HepG2 (cell line): ENCODE measurements around the gene CD200. TPM values are rescaled to one million over a fixed set of nuclear protein-coding genes. Genes with fewer than 3 reads are reported as not detected.

Experiments used
- ATAC-seq: fragments of 200-7000 bp; cut with Tn5 transposase; 3 replicates; pipeline ENCODE4 v1.9.1; 2020; ENCODE audit warnings: mild to moderate bottlenecking, moderate library complexity
- BruUV-seq: library from RNA; stranded (reverse); fragments of 400-500 nt; replicated peaks from 2 replicates; lab custom pipeline; 2021; lab: Mats Ljungman, UMichigan
- CTCF ChIA-PET: fragments of 300-600 bp; formaldehyde crosslinking; extraction: SDS; loops from one replicate; lab custom pipeline; 2021; ENCODE audit warnings: low total read pairs, inconsistent platforms, low intra/inter-chr PET ratio; lab: Yijun Ruan, JAX
- POLR2A ChIA-PET: fragments of 350-600 bp; sonication (Branson Sonifier 250); formaldehyde crosslinking; loops from one replicate; lab custom pipeline; 2020; ENCODE audit warnings: antibody characterized with exemption, inconsistent platforms; lab: Yijun Ruan, JAX
- DNase-seq: peaks from one replicate; pipeline ENCODE4 v3.0.0-alpha.2; 2015; ENCODE audit warnings: low spot score
- FAIRE-seq: peaks from 3 replicates; lab custom pipeline; 2011; peaks lifted over from hg19 to GRCh38; lab: Jason Lieb, UNC
- H2AFZ ChIP-seq: one replicate; pipeline ENCODE4 v1.6.1; 2011; ENCODE audit warnings: low read length, inconsistent platforms
- H3K27ac ChIP-seq: fragments of 300-600 bp; 3 replicates; pipeline ENCODE4 v1.8.0; 2011; ENCODE audit warnings: mixed run types, mild to moderate bottlenecking, mixed read lengths, low read length, inconsistent platforms; ENCODE audit not compliant: insufficient read depth; ENCODE audit errors: extremely low read length
- H3K27me3 ChIP-seq, 2 experiments: fragments of 200-600 bp in 1 of 2; 2 replicates in 1 of 2; 3 replicates in 1 of 2; pipeline versions ENCODE4 v1.6.0 to v1.8.0; 2011; ENCODE audit warnings: low read length in 2 of 2, mild to moderate bottlenecking in 2 of 2, moderate library complexity in 2 of 2, inconsistent platforms in 1 of 2; ENCODE audit not compliant: insufficient read depth in 2 of 2, control insufficient read depth in 1 of 2
- H3K36me3 ChIP-seq, 2 experiments: fragments of 200-600 bp in 1 of 2; replicated peaks in 1 of 2; 2 replicates in 1 of 2; 3 replicates in 1 of 2; pipeline versions ENCODE4 v1.5.1 to v1.8.0; 2011; ENCODE audit warnings: low read length in 2 of 2, inconsistent platforms in 1 of 2; ENCODE audit not compliant: insufficient read depth in 2 of 2, control insufficient read depth in 1 of 2
- H3K4me1 ChIP-seq: 2 replicates; pipeline ENCODE4 v1.5.1; 2012; ENCODE audit warnings: low read length, inconsistent platforms; ENCODE audit not compliant: insufficient read depth
- H3K4me2 ChIP-seq: 2 replicates; pipeline ENCODE4 v1.6.0; 2011; ENCODE audit warnings: low read depth, low read length, inconsistent platforms
- H3K4me3 ChIP-seq, 3 experiments: fragments of 200-600 bp in 1 of 3; sonication (generic), shearing (Covaris generic) in 1 of 3; replicated peaks in 1 of 3; 2 replicates each; pipeline ENCODE4 v1.5.1; 2011 to 2016; ENCODE audit warnings: low read length in 3 of 3, inconsistent platforms in 2 of 3, low read depth in 2 of 3, mild to moderate bottlenecking in 2 of 3, control low read depth in 1 of 3, mixed read lengths in 1 of 3; ENCODE audit not compliant: insufficient read depth in 1 of 3
- H3K79me2 ChIP-seq: one replicate; pipeline ENCODE4 v1.6.1; 2011; ENCODE audit warnings: low read length, inconsistent platforms; ENCODE audit not compliant: insufficient read depth
- H3K9ac ChIP-seq: 2 replicates; pipeline ENCODE4 v1.6.0; 2011; ENCODE audit warnings: mild to moderate bottlenecking, low read depth, low read length, inconsistent platforms; ENCODE audit not compliant: insufficient read depth
- H3K9me3 ChIP-seq: 2 replicates; pipeline ENCODE4 v1.5.1; 2012; ENCODE audit warnings: mild to moderate bottlenecking, low read length
- H4K20me1 ChIP-seq: 2 replicates; pipeline ENCODE4 v1.6.0; 2011; ENCODE audit warnings: inconsistent platforms, mild to moderate bottlenecking, low read length, moderate library complexity; ENCODE audit not compliant: insufficient read depth
- ARHGAP35 ChIP-seq: sonication (generic); formaldehyde crosslinking; IDR thresholded peaks from 2 replicates; pipeline ENCODE4 v1.9.0; 2022; ENCODE audit warnings: mild to moderate bottlenecking, inconsistent platforms, moderate library complexity, missing genetic modification reagents, borderline replicate concordance
- CCDC6 ChIP-seq: sonication (generic); formaldehyde crosslinking; IDR thresholded peaks from 2 replicates; pipeline ENCODE4 v1.8.1; 2022; ENCODE audit warnings: mild to moderate bottlenecking, missing genetic modification reagents, moderate library complexity
- ESRRA ChIP-seq: sonication (generic); formaldehyde crosslinking; IDR thresholded peaks from 2 replicates; pipeline ENCODE4 v1.5.1; 2020; ENCODE audit warnings: mild to moderate bottlenecking, low read depth, missing genetic modification reagents
- HOXA3 ChIP-seq: sonication (generic); formaldehyde crosslinking; IDR thresholded peaks from 2 replicates; pipeline ENCODE4 v1.5.0; 2020; ENCODE audit warnings: missing genetic modification reagents
- KLF15 ChIP-seq: sonication (generic); formaldehyde crosslinking; IDR thresholded peaks from 2 replicates; pipeline ENCODE4 v1.8.1; 2023; ENCODE audit warnings: borderline replicate concordance, mild to moderate bottlenecking, inconsistent platforms, missing genetic modification reagents, mixed read lengths
- NR2C2 ChIP-seq: sonication (generic); formaldehyde crosslinking; IDR thresholded peaks from 2 replicates; pipeline ENCODE4 v1.4.0; 2020; ENCODE audit warnings: missing genetic modification reagents, mild to moderate bottlenecking, moderate library complexity, borderline replicate concordance
- PCBP2 ChIP-seq: fragments of 200-400 bp; formaldehyde crosslinking; optimal IDR thresholded peaks from 2 replicates; pipeline ENCODE3; 2018; ENCODE audit warnings: low read length, low read depth; ENCODE audit not compliant: poor library complexity, severe bottlenecking
- PHF8 ChIP-seq: sonication (generic); formaldehyde crosslinking; IDR thresholded peaks from 2 replicates; pipeline ENCODE4 v1.5.0; 2020; ENCODE audit warnings: missing genetic modification reagents
- REL ChIP-seq: sonication (generic); formaldehyde crosslinking; conservative IDR thresholded peaks from 2 replicates; pipeline ENCODE4 v1.8.0; 2022; ENCODE audit warnings: mild to moderate bottlenecking, missing genetic modification reagents, moderate library complexity
- SSRP1 ChIP-seq: IDR thresholded peaks from 2 replicates; pipeline ENCODE4 v1.6.1; 2016; ENCODE audit warnings: control low read depth
- ZMYM2 ChIP-seq: sonication (generic); formaldehyde crosslinking; IDR thresholded peaks from 2 replicates; pipeline ENCODE4 v1.8.0; 2022; ENCODE audit warnings: mild to moderate bottlenecking, missing genetic modification reagents
- ZNF615 ChIP-seq: sonication (generic); formaldehyde crosslinking; IDR thresholded peaks from 2 replicates; pipeline ENCODE4 v1.5.0; 2020; ENCODE audit warnings: mild to moderate bottlenecking, missing genetic modification reagents, borderline replicate concordance
- ZSCAN29 ChIP-seq: sonication (generic); formaldehyde crosslinking; conservative IDR thresholded peaks from 2 replicates; pipeline ENCODE4 v1.4.0; 2020; ENCODE audit warnings: mild to moderate bottlenecking, missing genetic modification reagents
- WGBS: methylation state at CpG from one replicate; pipeline ENCODE4 v1.1.6; 2017; ENCODE audit warnings: low lambda C conversion rate; 5-methylcytosine and 5-hydroxymethylcytosine counted together
- in situ Hi-C: cut with HindIII; loops from 2 replicates; pipeline ENCODE4 v1.10.0; 2017; ENCODE audit warnings: low pct_unique_long_range_greater_than_20kb; ENCODE audit not compliant: extremely low pct_ligation_motif_present
- intact Hi-C: fragments of 100-400 bp; cut with micrococcal nuclease; formaldehyde crosslinking; loops from one replicate; pipeline ENCODE4 v1.10.0; 2022; ENCODE audit not compliant: unreplicated experiment
- polyA plus RNA-seq, 8 experiments: library from polyadenylated mRNA; depleted of rRNA in 3 of 8; stranded (reverse) in 7 of 8; unstranded in 1 of 8; fragments of >200 nt; fragmentation: Illumina TruSeq in 4 of 8; extraction: Trizol in 4 of 8; gene quantifications; 2 replicates each; pipeline versions ENCODE4 v1.2.1 to v1.2.3, GENCODE V29; 2011 to 2016; ENCODE audit warnings: low read depth in 4 of 8, missing spikeins in 1 of 8, mixed read lengths in 1 of 8; ENCODE audit not compliant: insufficient read depth in 1 of 8
- total RNA-seq, 5 experiments: library from RNA; depleted of rRNA; stranded (reverse); fragments of >200 nt; fragmentation: Illumina TruSeq; extraction: Trizol; gene quantifications; 2 replicates each; pipeline ENCODE4 v1.2.3, GENCODE V29; 2016; ENCODE audit warnings: low read depth in 1 of 5
- TF ChIP-seq, protein P1 (sequence below): IDR thresholded peaks from 2 replicates; pipeline ENCODE4 v1.6.1; 2016; ENCODE audit warnings: control low read depth
- TF ChIP-seq, protein P2 (sequence below): sonication (generic); formaldehyde crosslinking; IDR thresholded peaks from 2 replicates; pipeline ENCODE4 v1.5.0; 2020; ENCODE audit warnings: mild to moderate bottlenecking, missing genetic modification reagents

Gene CD200
- total and polyA plus RNA-seq, 2 of the 13 experiments (the other 11 are each of a cell fraction or from before 2014, with no cell fraction given), result not detected

DNA sequence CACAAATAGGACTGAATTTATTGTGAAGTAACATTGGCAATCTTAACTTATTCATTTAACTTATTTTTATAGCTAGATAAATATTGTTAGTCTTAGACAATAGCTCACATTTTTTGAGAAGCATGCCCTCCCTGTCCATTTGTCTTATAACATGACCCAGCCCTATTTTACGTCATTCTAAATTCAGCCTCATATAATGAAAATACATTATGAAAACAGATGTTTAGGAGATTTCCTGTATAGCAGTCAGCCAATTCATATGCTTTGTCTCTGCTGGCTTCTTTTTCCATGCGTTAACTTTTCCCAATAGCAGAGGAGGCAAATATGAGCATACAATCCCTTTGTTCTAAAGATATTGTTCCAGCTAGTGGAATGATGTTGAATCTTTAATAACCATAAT lies 29.3 kb downstream of the CD200 start:
- ATAC-seq (no peak), FAIRE-seq (no peak)
- Histone ChIP-seq H2AFZ (no peak overlapping the region), H3K9me3 (no peaks in the 10 kb centered on the region), H3K79me2 (no peaks in the 10 kb centered on the region), H3K4me3 (no peak overlapping the region)
- BruUV-seq, result no TSS peak
- TF ChIP-seq REL (CRISPR knock-in tag), result no peak
- no peak for TF ChIP-seq ARHGAP35
- TF ChIP-seq, protein P1, sequence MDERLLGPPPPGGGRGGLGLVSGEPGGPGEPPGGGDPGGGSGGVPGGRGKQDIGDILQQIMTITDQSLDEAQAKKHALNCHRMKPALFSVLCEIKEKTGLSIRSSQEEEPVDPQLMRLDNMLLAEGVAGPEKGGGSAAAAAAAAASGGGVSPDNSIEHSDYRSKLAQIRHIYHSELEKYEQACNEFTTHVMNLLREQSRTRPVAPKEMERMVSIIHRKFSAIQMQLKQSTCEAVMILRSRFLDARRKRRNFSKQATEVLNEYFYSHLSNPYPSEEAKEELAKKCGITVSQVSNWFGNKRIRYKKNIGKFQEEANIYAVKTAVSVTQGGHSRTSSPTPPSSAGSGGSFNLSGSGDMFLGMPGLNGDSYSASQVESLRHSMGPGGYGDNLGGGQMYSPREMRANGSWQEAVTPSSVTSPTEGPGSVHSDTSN (CRISPR knock-in tag), result no peak
- no peak for TF ChIP-seq ZSCAN29 (CRISPR knock-in tag)
- no peak for TF ChIP-seq ZMYM2 (CRISPR knock-in tag)
- TF ChIP-seq SSRP1, result no peak
- TF ChIP-seq ESRRA (CRISPR knock-in tag), result no peak
- TF ChIP-seq, protein P2, sequence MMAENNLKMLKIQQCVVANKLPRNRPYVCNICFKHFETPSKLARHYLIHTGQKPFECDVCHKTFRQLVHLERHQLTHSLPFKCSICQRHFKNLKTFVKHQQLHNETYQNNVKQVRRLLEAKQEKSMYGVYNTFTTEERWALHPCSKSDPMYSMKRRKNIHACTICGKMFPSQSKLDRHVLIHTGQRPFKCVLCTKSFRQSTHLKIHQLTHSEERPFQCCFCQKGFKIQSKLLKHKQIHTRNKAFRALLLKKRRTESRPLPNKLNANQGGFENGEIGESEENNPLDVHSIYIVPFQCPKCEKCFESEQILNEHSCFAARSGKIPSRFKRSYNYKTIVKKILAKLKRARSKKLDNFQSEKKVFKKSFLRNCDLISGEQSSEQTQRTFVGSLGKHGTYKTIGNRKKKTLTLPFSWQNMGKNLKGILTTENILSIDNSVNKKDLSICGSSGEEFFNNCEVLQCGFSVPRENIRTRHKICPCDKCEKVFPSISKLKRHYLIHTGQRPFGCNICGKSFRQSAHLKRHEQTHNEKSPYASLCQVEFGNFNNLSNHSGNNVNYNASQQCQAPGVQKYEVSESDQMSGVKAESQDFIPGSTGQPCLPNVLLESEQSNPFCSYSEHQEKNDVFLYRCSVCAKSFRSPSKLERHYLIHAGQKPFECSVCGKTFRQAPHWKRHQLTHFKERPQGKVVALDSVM (CRISPR knock-in tag), result no peak
- TF ChIP-seq ZNF615 (CRISPR knock-in tag), result no peak
- no peak for TF ChIP-seq PCBP2
- TF ChIP-seq CCDC6 (CRISPR knock-in tag), result no peak
- no peak for TF ChIP-seq PHF8
- TF ChIP-seq HOXA3 (CRISPR knock-in tag), result no peak
- no peak for TF ChIP-seq NR2C2 (CRISPR knock-in tag)
- no peak for TF ChIP-seq KLF15 (CRISPR knock-in tag)
- TF ChIP-seq, all 625 proteins: peak for 0
- WGBS, result 30% methylated on average over 2 of the region's 2 CpGs
- H3K4me2 ChIP-seq, result no peak overlapping the region
- no peak overlapping the region for H3K9ac ChIP-seq
- ChIA-PET POLR2A (no interaction called here), CTCF (no interaction called here)
- no peak for DNase-seq
- intact Hi-C loops, result no loop called here
- H4K20me1 ChIP-seq, result no peaks in the 10 kb centered on the region
- H3K36me3 ChIP-seq, result no peaks in the 10 kb centered on the region
- H3K27ac ChIP-seq, result no peak overlapping the region
- in situ Hi-C loops, result no loop called here
- H3K27me3 ChIP-seq, result peaks cover 0 to 4% of the 10 kb centered on the region in 2 experiments; a peak in 1 of 5 replicates
- H3K4me1 ChIP-seq, result no peaks in the 10 kb centered on the region
